Loucy (cell line): ENCODE data around the gene COL5A1.

ENCODE experiments used
- H2AFZ ChIP-seq: fragments of 200-600 bp; sonication (generic); 2 replicates; pipeline ENCODE4 v1.6.0; 2016; ENCODE audit warnings: antibody characterized with exemption, mild to moderate bottlenecking, low read length, moderate library complexity
- H3F3A ChIP-seq: fragments of 200-600 bp; 2 replicates; pipeline ENCODE4 v1.6.0; 2016; ENCODE audit warnings: antibody characterized with exemption, low read depth, mild to moderate bottlenecking
- H3K27me3 ChIP-seq: fragments of 200-600 bp; sonication (generic); 2 replicates; pipeline ENCODE4 v1.6.1; 2014; ENCODE audit warnings: low read length, mild to moderate bottlenecking; ENCODE audit not compliant: insufficient read depth, poor library complexity, severe bottlenecking
- H3K36me3 ChIP-seq: fragments of 200-600 bp; sonication (generic); 2 replicates; pipeline ENCODE4 v1.6.1; 2016; ENCODE audit warnings: low read length; ENCODE audit not compliant: insufficient read depth
- H3K4me1 ChIP-seq: fragments of 200-600 bp; sonication (generic); 2 replicates; pipeline ENCODE4 v1.5.1; 2014; ENCODE audit warnings: low read length, mild to moderate bottlenecking; ENCODE audit not compliant: insufficient read depth, poor library complexity, severe bottlenecking
- H3K4me2 ChIP-seq: fragments of 200-600 bp; sonication (generic); 2 replicates; pipeline ENCODE4 v1.6.0; 2014; ENCODE audit warnings: antibody characterized with exemption, low read length, low read depth, mild to moderate bottlenecking; ENCODE audit not compliant: poor library complexity, severe bottlenecking
- H3K4me3 ChIP-seq: fragments of 200-600 bp; sonication (generic); 2 replicates; pipeline ENCODE4 v1.5.1; 2014; ENCODE audit warnings: low read length, mild to moderate bottlenecking, mixed read lengths; ENCODE audit not compliant: poor library complexity, severe bottlenecking
- H3K79me2 ChIP-seq: fragments of 200-600 bp; sonication (generic); 2 replicates; pipeline ENCODE4 v1.6.1; 2014; ENCODE audit warnings: low read length; ENCODE audit not compliant: insufficient read depth
- H3K9ac ChIP-seq: fragments of 200-600 bp; sonication (generic); 2 replicates; pipeline ENCODE4 v1.6.0; 2014; ENCODE audit warnings: mild to moderate bottlenecking, low read depth, low read length, moderate library complexity; ENCODE audit not compliant: poor library complexity, severe bottlenecking
- H3K9me2 ChIP-seq: fragments of 200-600 bp; sonication (generic); replicated peaks from 2 replicates; pipeline ENCODE4 v1.6.1; 2016; ENCODE audit warnings: low read depth, low read length, mixed read lengths
- H3K9me3 ChIP-seq: fragments of 200-600 bp; sonication (generic); 2 replicates; pipeline ENCODE4 v1.6.1; 2014; ENCODE audit warnings: mild to moderate bottlenecking, antibody characterized with exemption, low read length, low read depth; ENCODE audit not compliant: insufficient read depth
- H4K20me1 ChIP-seq: fragments of 200-600 bp; sonication (generic); 2 replicates; pipeline ENCODE4 v1.6.0; 2014; ENCODE audit warnings: antibody characterized with exemption, low read length, mild to moderate bottlenecking; ENCODE audit not compliant: insufficient read depth, poor library complexity, severe bottlenecking
- CTCF ChIP-seq: fragments of 200-600 bp; sonication (generic); conservative IDR thresholded peaks from 2 replicates; pipeline ENCODE4 v1.5.1; 2014; ENCODE audit warnings: mild to moderate bottlenecking, antibody characterized with exemption, low read length
- EZH2phosphoT487 ChIP-seq: fragments of 200-600 bp; IDR thresholded peaks from 2 replicates; pipeline ENCODE4 v1.6.1; 2018; ENCODE audit warnings: antibody characterized with exemption, mild to moderate bottlenecking, moderate library complexity, borderline replicate concordance

Gene COL5A1

GRCh38 chr9:134730011-134730760, 88.6 kb downstream of the COL5A1 start:
- no peaks in the 10 kb centered on the region for H3K27me3 ChIP-seq
- no peaks in the 10 kb centered on the region for H4K20me1 ChIP-seq
- H3K9ac ChIP-seq = no peak overlapping the region
- no peaks in the 10 kb centered on the region for H3K9me2 ChIP-seq
- H2AFZ ChIP-seq = no peak overlapping the region
- TF ChIP-seq CTCF (no peak), EZH2phosphoT487 (no peak)
- H3K4me2 ChIP-seq = no peak overlapping the region
- H3K4me1 ChIP-seq = peaks cover 13% of the 10 kb centered on the region
- no peaks in the 10 kb centered on the region for H3K36me3 ChIP-seq
- no peaks in the 10 kb centered on the region for H3K79me2 ChIP-seq
- H3K4me3 ChIP-seq = no peak overlapping the region
- H3K9me3 ChIP-seq = no peaks in the 10 kb centered on the region
- no peaks in the 10 kb centered on the region for H3F3A ChIP-seq

GRCh38 chr9:134730761-134731496, 89.3 kb downstream of the COL5A1 start:
- H3K4me2 ChIP-seq = no peak overlapping the region

More at GRCh38 chr9:134730761-134731496, 89.3 kb downstream of the COL5A1 start:
- Histone ChIP-seq H2AFZ (no peak overlapping the region), H3K9ac (no peak overlapping the region), H3K27me3 (no peaks in the 10 kb centered on the region), H3K4me3 (no peak overlapping the region), H3K9me2 (no peaks in the 10 kb centered on the region), H3K9me3 (no peaks in the 10 kb centered on the region), H3K36me3 (no peaks in the 10 kb centered on the region), H3F3A (no peaks in the 10 kb centered on the region), H3K79me2 (no peaks in the 10 kb centered on the region), H4K20me1 (no peaks in the 10 kb centered on the region), H3K4me1 (peaks cover 5% of the 10 kb centered on the region)
- TF ChIP-seq EZH2phosphoT487 (no peak), CTCF (no peak)
